Endothelial cell of hepatic sinusoid (primary cell): ENCODE data around the gene UFM1.
"Not testable (repeated sequence)": the region's sequence is repeated elsewhere in the genome, so short reads cannot be mapped to it uniquely, and the experiment has no call there.

Source experiments
- in situ Hi-C: cut with HindIII; loops from 2 replicates; pipeline ENCODE4 v1.10.0; 2017; ENCODE audit warnings: low sequenced_read_pairs

The UFM1 gene

GRCh38 chr13:38363746-38364145, 14.1 kb downstream of the UFM1 start:
- in situ Hi-C loops: not testable (repeated sequence)

GRCh38 chr13:38365661-38366060, 16.0 kb downstream of the UFM1 start:
- in situ Hi-C loops: no loop called here

DNA sequence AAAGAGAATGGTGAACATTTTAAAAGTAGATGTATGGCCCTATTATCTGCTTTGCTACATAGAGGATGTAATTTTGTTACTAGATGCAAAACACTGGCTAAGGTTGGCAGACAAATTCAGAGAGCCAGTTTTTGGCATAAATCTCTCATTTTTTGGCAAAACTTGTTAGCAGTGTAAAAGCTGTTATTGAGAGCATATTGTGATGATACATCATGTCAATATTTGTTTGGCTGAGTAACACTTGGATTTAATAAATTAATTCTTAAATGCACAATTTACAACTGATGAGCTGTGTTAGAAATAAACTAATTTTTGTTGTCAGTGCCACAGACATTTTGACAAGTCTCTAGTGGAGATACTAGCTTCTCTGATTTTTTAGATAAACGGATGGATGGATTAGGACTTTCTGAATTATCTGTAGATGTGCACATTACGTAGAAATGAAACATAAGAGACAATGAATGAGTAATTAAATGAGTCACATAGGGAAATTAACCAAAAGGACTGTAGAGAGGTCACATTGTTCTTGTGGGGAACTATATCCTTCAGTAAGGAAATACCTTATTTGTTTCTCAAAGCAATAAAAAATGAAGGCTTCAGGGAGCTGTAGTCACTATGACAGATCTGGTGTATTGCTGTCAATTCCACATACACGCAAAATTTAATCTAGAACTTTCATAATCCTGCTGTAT, 17.4 kb downstream of the UFM1 start:
- in situ Hi-C loops: no loop called here

- in situ Hi-C loops: no loop called here
Measured at GRCh38 chr13:38369058-38369457, 19.4 kb downstream of the UFM1 start.

- in situ Hi-C loops: not testable (repeated sequence)
Measured at GRCh38 chr13:38370096-38370495, 20.4 kb downstream of the UFM1 start.

DNA sequence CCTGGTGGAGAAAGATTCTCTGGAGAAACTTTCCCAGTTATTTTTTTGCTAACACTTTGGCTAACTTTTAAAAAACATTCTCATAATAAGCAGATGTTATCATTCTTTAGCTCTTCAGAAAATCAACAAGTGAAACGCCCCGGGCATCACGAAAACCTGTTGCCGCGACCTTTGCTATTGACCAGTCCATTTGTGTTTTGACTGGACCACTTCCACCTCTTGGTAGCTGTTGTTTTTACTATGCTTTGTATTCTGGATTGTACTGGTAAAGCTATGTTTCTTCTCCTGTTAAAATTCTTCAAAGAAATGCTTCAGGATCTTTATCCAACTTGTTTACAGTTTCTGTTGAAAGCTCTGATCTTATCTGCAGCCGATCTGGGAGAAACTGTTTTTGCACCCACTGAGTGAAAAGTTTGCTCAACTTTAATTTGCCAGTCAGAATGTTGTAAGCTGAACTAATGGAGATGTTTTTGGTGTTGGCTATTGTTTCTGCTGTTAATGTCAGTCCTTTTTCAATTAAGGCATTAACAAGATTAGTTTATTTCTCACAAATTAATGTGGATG, 23.3 kb downstream of the UFM1 start:
- in situ Hi-C loops: no loop called here

DNA sequence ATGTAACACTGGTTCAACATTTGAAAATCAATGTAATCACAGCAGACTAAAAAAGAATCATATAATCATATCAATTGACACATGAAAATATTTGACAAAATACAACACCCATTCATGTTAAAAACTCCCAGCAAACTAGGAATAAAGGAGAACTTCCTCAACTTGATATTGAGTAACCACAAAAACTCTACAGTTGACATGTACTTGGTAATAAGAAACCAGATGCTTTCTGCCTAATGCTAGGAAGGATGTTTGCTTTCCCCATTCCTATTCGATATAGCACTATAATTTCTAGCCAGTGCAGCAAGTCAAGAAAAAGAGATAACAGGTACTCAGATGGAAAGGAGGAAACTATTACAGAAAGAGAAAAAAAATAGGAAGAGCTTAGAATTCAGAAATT, 26.9 kb downstream of the UFM1 start:
- in situ Hi-C loops: no loop called here

- in situ Hi-C loops: no loop called here
Measured at GRCh38 chr13:38381890-38382289, 32.2 kb downstream of the UFM1 start.

- in situ Hi-C loops: no loop called here
Measured at GRCh38 chr13:38382946-38383345, 33.3 kb downstream of the UFM1 start.

DNA sequence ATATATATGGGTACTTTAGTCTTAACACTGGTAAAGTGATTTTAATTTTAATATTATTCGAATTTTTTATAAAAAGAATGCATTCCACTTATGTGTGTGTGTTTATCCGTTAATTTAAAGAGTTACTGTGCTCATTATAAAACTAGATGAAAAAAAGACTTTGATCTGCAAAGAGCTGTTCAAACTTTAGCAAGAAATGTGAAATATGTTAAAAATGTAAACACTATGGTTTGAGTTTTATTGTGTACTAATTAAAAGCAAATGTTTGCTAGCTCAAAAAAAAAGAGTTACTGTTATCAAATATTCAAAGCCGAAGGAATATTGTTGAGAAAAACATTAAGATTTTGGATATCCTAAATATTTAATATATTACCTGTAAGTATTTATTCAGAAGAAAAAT, 34.5 kb downstream of the UFM1 start:
- in situ Hi-C loops: no loop called here

- in situ Hi-C loops: no loop called here
Measured at GRCh38 chr13:38385153-38385891, 35.7 kb downstream of the UFM1 start.

GRCh38 chr13:38386421-38386820, 36.8 kb downstream of the UFM1 start:
- in situ Hi-C loops: no loop called here

GRCh38 chr13:38391341-38391740, 41.7 kb downstream of the UFM1 start:
- in situ Hi-C loops: no loop called here

DNA sequence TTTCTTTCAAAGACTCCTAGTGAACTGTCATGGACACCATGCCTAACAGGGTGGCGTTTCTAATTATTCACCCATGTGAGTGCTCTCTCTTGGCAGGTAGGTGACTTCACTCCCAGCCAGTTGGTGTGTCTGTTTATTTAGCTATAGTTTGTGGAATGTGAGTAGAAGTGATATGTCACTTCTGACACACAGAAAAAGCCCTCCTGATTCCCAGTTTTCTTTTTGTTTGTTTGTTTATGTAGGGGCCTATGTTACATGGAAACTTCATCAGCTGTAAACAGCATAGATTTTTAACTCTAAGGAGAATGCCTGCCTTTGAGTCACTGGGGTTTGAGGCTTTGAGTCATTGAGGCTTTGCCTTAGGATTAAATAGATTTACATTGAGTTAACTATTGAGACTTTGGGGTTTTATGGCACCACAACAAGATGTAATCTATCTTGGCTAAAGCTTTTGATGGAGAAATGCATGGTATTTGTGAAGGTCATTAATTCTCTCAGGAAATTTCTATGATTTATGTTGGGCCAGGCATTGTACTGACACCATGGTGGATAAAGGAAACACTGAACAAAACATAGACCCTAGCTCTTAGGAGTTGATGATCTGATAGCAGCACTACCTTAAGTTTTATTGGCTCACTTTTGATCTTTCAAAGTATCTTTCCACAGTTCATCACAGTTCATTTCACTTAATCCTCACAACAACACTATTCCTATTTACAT, 45.3 kb downstream of the UFM1 start:
- in situ Hi-C loops: no loop called here

GRCh38 chr13:38395497-38395788, 45.8 kb downstream of the UFM1 start:
- in situ Hi-C loops: no loop called here

- in situ Hi-C loops: no loop called here
Measured at GRCh38 chr13:38398711-38399493, 49.3 kb downstream of the UFM1 start.

DNA sequence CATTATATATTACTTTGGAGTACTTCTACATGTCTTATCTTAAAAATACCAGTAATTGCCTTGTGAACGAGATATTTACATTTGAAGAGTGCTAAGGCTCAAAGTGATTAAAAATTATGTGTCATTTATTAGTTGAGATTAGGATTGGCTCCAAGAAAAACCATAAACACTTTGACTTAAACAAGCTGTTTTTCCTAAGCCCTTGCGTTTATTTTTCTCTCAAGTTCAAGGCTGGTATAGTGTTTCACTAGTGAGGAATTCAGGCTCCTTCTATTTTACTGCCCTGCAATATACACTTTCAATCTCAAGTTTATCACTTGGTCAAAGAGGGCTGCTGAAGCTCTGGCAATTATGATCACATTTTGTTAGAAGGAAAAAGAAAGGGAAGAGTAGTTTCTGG, 49.9 kb downstream of the UFM1 start:
- in situ Hi-C loops: no loop called here

GRCh38 chr13:38401276-38401675, 51.6 kb downstream of the UFM1 start:
- in situ Hi-C loops: no loop called here

DNA sequence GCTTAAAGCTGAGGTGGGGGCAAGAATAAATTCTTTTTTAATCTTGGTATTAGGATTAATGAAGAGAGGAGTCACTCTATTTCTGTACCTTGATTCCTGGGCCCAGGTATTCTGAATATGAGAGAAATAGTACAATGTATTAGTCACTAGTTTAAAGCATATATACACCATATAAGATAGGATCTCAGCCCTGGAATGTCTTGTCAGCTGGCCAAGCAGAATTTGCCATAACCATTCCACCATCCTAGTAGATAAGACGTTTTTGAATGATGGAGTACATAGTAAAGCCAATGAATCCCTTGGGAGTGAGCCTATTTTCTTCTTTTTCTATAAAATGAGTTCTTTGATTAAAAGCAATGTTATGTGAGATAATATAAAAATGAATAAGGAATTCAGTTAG, 55.6 kb downstream of the UFM1 start:
- in situ Hi-C loops: no loop called here

DNA sequence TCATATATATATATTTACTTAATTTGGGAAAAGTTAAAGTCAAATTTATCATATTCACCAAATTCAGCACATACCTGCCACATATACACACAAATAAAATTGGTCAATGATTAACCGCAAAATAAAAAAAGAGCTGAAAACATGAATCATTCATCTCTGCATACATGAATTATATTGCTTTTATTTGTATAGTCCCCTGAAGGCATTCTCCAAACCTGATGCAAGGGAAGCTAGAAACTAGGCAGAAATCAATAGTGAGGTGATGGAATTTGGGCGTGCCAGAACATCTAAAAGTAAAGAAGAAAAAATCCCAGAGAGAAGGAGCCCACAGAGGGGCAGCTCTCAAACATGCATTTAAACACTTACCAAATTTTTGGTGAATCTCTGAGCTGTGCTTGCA, 60.1 kb downstream of the UFM1 start:
- in situ Hi-C loops: no loop called here

- in situ Hi-C loops: no loop called here
Measured at GRCh38 chr13:38412266-38412665, 62.6 kb downstream of the UFM1 start.
